Measurements from ENCODE around the gene MRPL58. TPM values are rescaled to one million over a fixed set of nuclear protein-coding genes. Genes with fewer than 3 reads are reported as not detected.
A peak's percentile ranks its signal among the peaks of the same experiment; 100 is the strongest.

Gene MRPL58
- total RNA-seq, 1 experiment from 2014 or later, result 195 TPM

- CTCF ChIA-PET, result interaction anchor here (0.8 to 2.0 kb wide), 5 partner anchors 12 to 50 kb away, joined by 3 to 10 read pairs (median 5); no protein-coding TSS in a partner anchor
- peak overlapping the region; percentile 68 for H3K27ac ChIP-seq (ENCODE audit: low read length)
- no peaks in the 10 kb centered on the region for H3K9me2 ChIP-seq (replicated peaks; ENCODE audit: low read length)
- H4K20me1 ChIP-seq (ENCODE audit: low read length), result no peaks in the 10 kb centered on the region
- no peaks in the 10 kb centered on the region for H3K9me3 ChIP-seq (ENCODE audit: low read length)
- ATAC-seq, result no peak
- H3K4me3 ChIP-seq (ENCODE audit: low read length), result peak overlapping the region; percentile 87
- BruUV-seq (replicated peaks), result TSS peak; percentile 97
- H3K36me3 ChIP-seq (ENCODE audit: low read depth, low read length), result peaks cover 7% of the 10 kb centered on the region; the same call in 1 of the 2 replicates
- H3K4me2 ChIP-seq (ENCODE audit: low read length), result peak overlapping the region; percentile 93
- peak overlapping the region; percentile 98 for H2AFZ ChIP-seq (ENCODE audit: low read length)
- H3K4me1 ChIP-seq (ENCODE audit: insufficient read depth, low read length), result peaks cover 30% of the 10 kb centered on the region
- H3K27me3 ChIP-seq (ENCODE audit: low read length), result no peaks in the 10 kb centered on the region
- DNase-seq, result no peak
- H3K79me2 ChIP-seq (ENCODE audit: low read length), result peaks cover 38% of the 10 kb centered on the region
- intact Hi-C loops (cut with micrococcal nuclease), result loop anchor here (2.0 kb wide), 1 partner anchor 51 kb away; no protein-coding TSS in a partner anchor
- POLR2A ChIA-PET (ENCODE audit: unreplicated experiment), result interaction anchor here (0.5 to 1.2 kb wide), 5 partner anchors 20 to 48 kb away, joined by 3 to 4 read pairs (median 3); partner anchors contain the start of gene HID1
- H3F3A ChIP-seq (ENCODE audit: low read length, unreplicated experiment), result peaks cover 4% of the 10 kb centered on the region
- peak overlapping the region; percentile 84 for H3K9ac ChIP-seq (ENCODE audit: low read length)
- TF ChIP-seq EZH2 (IDR thresholded peaks at IDR 0.05; ENCODE audit: low read length, unreplicated experiment) (no peak), EZH2phosphoT487 (IDR thresholded peaks at IDR 0.05; ENCODE audit: borderline replicate concordance, low read length) (no peak)
- TF ChIP-seq, protein P1, sequence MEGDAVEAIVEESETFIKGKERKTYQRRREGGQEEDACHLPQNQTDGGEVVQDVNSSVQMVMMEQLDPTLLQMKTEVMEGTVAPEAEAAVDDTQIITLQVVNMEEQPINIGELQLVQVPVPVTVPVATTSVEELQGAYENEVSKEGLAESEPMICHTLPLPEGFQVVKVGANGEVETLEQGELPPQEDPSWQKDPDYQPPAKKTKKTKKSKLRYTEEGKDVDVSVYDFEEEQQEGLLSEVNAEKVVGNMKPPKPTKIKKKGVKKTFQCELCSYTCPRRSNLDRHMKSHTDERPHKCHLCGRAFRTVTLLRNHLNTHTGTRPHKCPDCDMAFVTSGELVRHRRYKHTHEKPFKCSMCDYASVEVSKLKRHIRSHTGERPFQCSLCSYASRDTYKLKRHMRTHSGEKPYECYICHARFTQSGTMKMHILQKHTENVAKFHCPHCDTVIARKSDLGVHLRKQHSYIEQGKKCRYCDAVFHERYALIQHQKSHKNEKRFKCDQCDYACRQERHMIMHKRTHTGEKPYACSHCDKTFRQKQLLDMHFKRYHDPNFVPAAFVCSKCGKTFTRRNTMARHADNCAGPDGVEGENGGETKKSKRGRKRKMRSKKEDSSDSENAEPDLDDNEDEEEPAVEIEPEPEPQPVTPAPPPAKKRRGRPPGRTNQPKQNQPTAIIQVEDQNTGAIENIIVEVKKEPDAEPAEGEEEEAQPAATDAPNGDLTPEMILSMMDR (conservative IDR thresholded peaks at IDR 0.05; ENCODE audit: low read depth, low read length), result no peak
Measured at GRCh38 chr17:75012096-75012345, 449 bp upstream of the MRPL58 start.

GRCh38 chr17:75013092-75013559, 656 bp downstream of the MRPL58 start:
- Histone ChIP-seq H3K36me3 (ENCODE audit: low read depth, low read length) (peaks cover 7% of the 10 kb centered on the region; the same call in 1 of the 2 replicates), H3K4me3 (ENCODE audit: low read length) (peak overlapping the region; percentile 87), H3K4me1 (ENCODE audit: insufficient read depth, low read length) (peaks cover 30% of the 10 kb centered on the region), H3K27me3 (ENCODE audit: low read length) (no peaks in the 10 kb centered on the region), H3K79me2 (ENCODE audit: low read length) (peaks cover 38% of the 10 kb centered on the region), H3K9me3 (ENCODE audit: low read length) (no peaks in the 10 kb centered on the region), H3K9me2 (replicated peaks; ENCODE audit: low read length) (no peaks in the 10 kb centered on the region), H3K9ac (ENCODE audit: low read length) (peak overlapping the region; percentile 84), H2AFZ (ENCODE audit: low read length) (peak overlapping the region; percentile 98), H3F3A (ENCODE audit: low read length, unreplicated experiment) (peaks cover 4% of the 10 kb centered on the region), H4K20me1 (ENCODE audit: low read length) (no peaks in the 10 kb centered on the region), H3K27ac (ENCODE audit: low read length) (peak overlapping the region; percentile 68), H3K4me2 (ENCODE audit: low read length) (peak overlapping the region; percentile 93)
- TSS peak; percentile 79 for BruUV-seq (replicated peaks)
- ATAC-seq (peak; percentile 0; the same call in 1 of the 2 replicates), DNase-seq (no peak)
- CTCF ChIA-PET, result interaction anchor here (0.7 to 2.0 kb wide), 4 partner anchors 11 to 159 kb away, joined by 3 to 10 read pairs (median 6); no protein-coding TSS in a partner anchor
- intact Hi-C loops (cut with micrococcal nuclease), result loop anchor here (1.0 to 2.0 kb wide), 2 partner anchors 11 to 52 kb away; no protein-coding TSS in a partner anchor
- POLR2A ChIA-PET (ENCODE audit: unreplicated experiment), result interaction anchor here (0.6 to 1.1 kb wide), 2 partner anchors 11 to 22 kb away, joined by 3 to 4 read pairs; no protein-coding TSS in a partner anchor
- TF ChIP-seq, protein P1 (conservative IDR thresholded peaks at IDR 0.05; ENCODE audit: low read depth, low read length), result no peak
- no peak for TF ChIP-seq EZH2 (IDR thresholded peaks at IDR 0.05; ENCODE audit: low read length, unreplicated experiment)
- TF ChIP-seq EZH2phosphoT487 (IDR thresholded peaks at IDR 0.05; ENCODE audit: borderline replicate concordance, low read length), result no peak

DNA sequence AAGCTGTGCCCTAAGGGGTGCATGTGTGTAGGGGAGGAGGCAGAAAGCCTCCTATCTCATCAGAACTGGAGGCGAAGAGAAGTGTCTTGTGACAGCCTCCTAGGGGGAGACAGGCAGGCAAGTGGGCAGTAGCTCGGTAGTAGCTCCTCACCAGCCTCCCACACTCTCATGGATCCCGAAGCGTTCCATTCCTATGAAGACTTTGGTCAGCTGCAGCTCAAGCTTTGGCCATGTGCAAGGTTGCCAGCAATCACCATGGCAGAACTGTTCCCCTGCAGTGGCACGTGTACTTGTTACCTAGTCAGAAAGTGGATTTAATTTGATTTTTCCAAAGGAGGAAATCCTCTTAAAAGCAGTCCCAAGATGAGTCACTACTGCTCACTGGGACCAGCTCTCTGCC, 6.7 kb downstream of the MRPL58 start:
- no peak overlapping the region for H3K4me2 ChIP-seq (ENCODE audit: low read length)
- TF ChIP-seq EZH2 (IDR thresholded peaks at IDR 0.05; ENCODE audit: low read length, unreplicated experiment) (no peak), EZH2phosphoT487 (IDR thresholded peaks at IDR 0.05; ENCODE audit: borderline replicate concordance, low read length) (no peak)
- TF ChIP-seq, protein P1 (conservative IDR thresholded peaks at IDR 0.05; ENCODE audit: low read depth, low read length), result no peak
- no peak overlapping the region for H3K4me3 ChIP-seq (ENCODE audit: low read length)
- H3K4me1 ChIP-seq (ENCODE audit: insufficient read depth, low read length), result peaks cover 6% of the 10 kb centered on the region
- no peak overlapping the region for H2AFZ ChIP-seq (ENCODE audit: low read length)
- ChIA-PET POLR2A (ENCODE audit: unreplicated experiment) (no interaction called here), CTCF (interaction anchor here (0.6 to 0.9 kb wide), 2 partner anchors 58 to 97 kb away, joined by 3 to 4 read pairs; no protein-coding TSS in a partner anchor)
- no TSS peak for BruUV-seq (replicated peaks)
- no peak overlapping the region for H3K9ac ChIP-seq (ENCODE audit: low read length)
- no peaks in the 10 kb centered on the region for H4K20me1 ChIP-seq (ENCODE audit: low read length)
- peaks cover 23% of the 10 kb centered on the region for H3K79me2 ChIP-seq (ENCODE audit: low read length)
- H3F3A ChIP-seq (ENCODE audit: low read length, unreplicated experiment), result no peaks in the 10 kb centered on the region
- H3K9me2 ChIP-seq (replicated peaks; ENCODE audit: low read length), result no peaks in the 10 kb centered on the region
- ATAC-seq (no peak), DNase-seq (no peak)
- H3K27ac ChIP-seq (ENCODE audit: low read length), result no peak overlapping the region
- H3K9me3 ChIP-seq (ENCODE audit: low read length), result no peaks in the 10 kb centered on the region
- peaks cover 42% of the 10 kb centered on the region for H3K36me3 ChIP-seq (ENCODE audit: low read depth, low read length)
- intact Hi-C loops (cut with micrococcal nuclease), result no loop called here
- no peaks in the 10 kb centered on the region for H3K27me3 ChIP-seq (ENCODE audit: low read length)

Data from PC-3 (cell line).